Osteocyte (in vitro differentiated cells): ENCODE results near the gene CAPN13. TPM values are rescaled to one million over a fixed set of nuclear protein-coding genes. Genes with fewer than 3 reads are reported as not detected.
A peak's percentile ranks its signal among the peaks of the same experiment; 100 is the strongest.

Source experiments
- DNase-seq: peaks from one replicate; pipeline ENCODE4 v3.0.0; 2021; ENCODE audit warnings: mixed read lengths; ENCODE audit not compliant: unreplicated experiment; ENCODE audit errors: extremely low spot score
- H3K27ac Mint-ChIP-seq: one replicate; pipeline ENCODE4 v1.8.0; 2021; ENCODE audit warnings: mild to moderate bottlenecking, mixed read lengths; ENCODE audit not compliant: unreplicated experiment
- H3K27me3 Mint-ChIP-seq: one replicate; pipeline ENCODE4 v1.8.0; 2021; ENCODE audit warnings: mixed read lengths; ENCODE audit not compliant: unreplicated experiment
- H3K36me3 Mint-ChIP-seq: one replicate; pipeline ENCODE4 v1.8.0; 2021; ENCODE audit warnings: mixed read lengths; ENCODE audit not compliant: unreplicated experiment
- H3K4me1 Mint-ChIP-seq: one replicate; pipeline ENCODE4 v1.8.0; 2021; ENCODE audit warnings: mixed read lengths; ENCODE audit not compliant: unreplicated experiment
- H3K4me3 Mint-ChIP-seq: one replicate; pipeline ENCODE4 v1.8.0; 2021; ENCODE audit warnings: mild to moderate bottlenecking, moderate library complexity, mixed read lengths; ENCODE audit not compliant: unreplicated experiment
- H3K9me3 Mint-ChIP-seq: one replicate; pipeline ENCODE4 v1.8.0; 2021; ENCODE audit warnings: mixed read lengths; ENCODE audit not compliant: unreplicated experiment
- total RNA-seq: library from RNA; stranded (reverse); gene quantifications from 2 replicates; pipeline ENCODE4 v1.2.1, GENCODE V29; 2021
- TF ChIP-seq, protein P1 (sequence below): fragments of 200-600 bp; sonication (generic); IDR thresholded peaks from 2 replicates; pipeline ENCODE4 v1.5.0; 2021; ENCODE audit warnings: antibody characterized with exemption, mild to moderate bottlenecking, moderate library complexity

CAPN13 gene
- total RNA-seq, 1 donor from 2014 or later: not detected

DNA sequence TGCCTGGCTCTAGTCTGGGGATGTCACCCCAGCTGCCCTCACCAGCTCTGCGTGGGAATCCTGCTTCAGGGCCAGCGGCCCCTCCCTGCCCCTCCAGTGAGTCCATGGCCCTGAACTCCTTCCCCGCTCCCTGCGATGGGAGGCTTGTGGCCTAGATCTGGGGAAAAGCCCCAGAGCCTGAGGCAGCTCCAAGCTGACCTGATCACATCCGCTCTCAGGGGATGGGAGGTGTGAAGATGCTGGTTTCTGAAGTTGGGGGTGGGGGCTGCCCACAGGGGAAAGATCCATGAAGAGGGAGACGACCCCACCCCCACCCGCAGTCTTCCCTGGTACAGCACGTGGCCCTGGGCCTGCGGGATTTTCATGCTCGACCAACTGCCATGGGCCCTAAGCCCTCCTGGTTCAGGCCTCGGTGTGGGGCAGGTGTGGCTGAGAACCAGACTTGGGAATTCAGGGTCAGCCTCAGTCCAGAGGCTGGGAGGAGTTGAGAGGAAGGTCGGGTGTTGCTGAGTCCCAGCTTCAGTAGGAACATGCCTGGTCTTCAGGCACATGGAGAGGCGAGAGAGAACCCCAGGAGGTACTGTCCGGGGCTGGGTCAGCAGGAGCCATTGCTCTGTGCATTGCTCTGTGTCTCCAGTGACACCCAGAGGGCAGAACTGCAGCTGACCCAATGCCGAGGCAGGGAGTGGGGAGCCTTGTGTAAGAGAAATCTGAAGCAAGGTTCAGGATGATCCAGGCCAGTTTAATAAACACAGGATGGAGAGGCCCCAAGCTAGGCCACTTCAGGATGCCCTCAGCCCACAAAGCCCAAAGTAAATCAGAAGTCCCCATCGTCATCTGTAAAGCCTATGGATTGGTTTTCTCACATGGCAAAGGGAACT, 115.1 kb downstream of the CAPN13 start:
- Mint-ChIP-seq H3K27ac (no peak overlapping the region), H3K9me3 (no peaks in the 10 kb centered on the region), H3K27me3 (peaks cover 20% of the 10 kb centered on the region), H3K36me3 (no peaks in the 10 kb centered on the region), H3K4me3 (no peak overlapping the region), H3K4me1 (peaks cover 5% of the 10 kb centered on the region)
- peak; percentile 75 for DNase-seq
- TF ChIP-seq, protein P1, sequence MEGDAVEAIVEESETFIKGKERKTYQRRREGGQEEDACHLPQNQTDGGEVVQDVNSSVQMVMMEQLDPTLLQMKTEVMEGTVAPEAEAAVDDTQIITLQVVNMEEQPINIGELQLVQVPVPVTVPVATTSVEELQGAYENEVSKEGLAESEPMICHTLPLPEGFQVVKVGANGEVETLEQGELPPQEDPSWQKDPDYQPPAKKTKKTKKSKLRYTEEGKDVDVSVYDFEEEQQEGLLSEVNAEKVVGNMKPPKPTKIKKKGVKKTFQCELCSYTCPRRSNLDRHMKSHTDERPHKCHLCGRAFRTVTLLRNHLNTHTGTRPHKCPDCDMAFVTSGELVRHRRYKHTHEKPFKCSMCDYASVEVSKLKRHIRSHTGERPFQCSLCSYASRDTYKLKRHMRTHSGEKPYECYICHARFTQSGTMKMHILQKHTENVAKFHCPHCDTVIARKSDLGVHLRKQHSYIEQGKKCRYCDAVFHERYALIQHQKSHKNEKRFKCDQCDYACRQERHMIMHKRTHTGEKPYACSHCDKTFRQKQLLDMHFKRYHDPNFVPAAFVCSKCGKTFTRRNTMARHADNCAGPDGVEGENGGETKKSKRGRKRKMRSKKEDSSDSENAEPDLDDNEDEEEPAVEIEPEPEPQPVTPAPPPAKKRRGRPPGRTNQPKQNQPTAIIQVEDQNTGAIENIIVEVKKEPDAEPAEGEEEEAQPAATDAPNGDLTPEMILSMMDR: no peak

GRCh38 chr2:30691091-30691947, 115.9 kb downstream of the CAPN13 start:
- H3K36me3 Mint-ChIP-seq: no peaks in the 10 kb centered on the region
- DNase-seq: peak; percentile 62
- TF ChIP-seq, protein P1: no peak
- H3K4me1 Mint-ChIP-seq: peaks cover 5% of the 10 kb centered on the region
- no peaks in the 10 kb centered on the region for H3K9me3 Mint-ChIP-seq
- H3K27ac Mint-ChIP-seq: no peak overlapping the region
- H3K4me3 Mint-ChIP-seq: no peak overlapping the region
- peaks cover 20% of the 10 kb centered on the region for H3K27me3 Mint-ChIP-seq

- TF ChIP-seq, protein P1: no peak
- H3K36me3 Mint-ChIP-seq: no peaks in the 10 kb centered on the region
- peaks cover 10% of the 10 kb centered on the region for H3K27me3 Mint-ChIP-seq
- no peaks in the 10 kb centered on the region for H3K9me3 Mint-ChIP-seq
- no peak overlapping the region for H3K4me3 Mint-ChIP-seq
- peaks cover 5% of the 10 kb centered on the region for H3K4me1 Mint-ChIP-seq
- no peak overlapping the region for H3K27ac Mint-ChIP-seq
- DNase-seq: peak; percentile 57
Observed at GRCh38 chr2:30690126-30690561, 117.1 kb downstream of the CAPN13 start.

GRCh38 chr2:30689496-30690125, 117.6 kb downstream of the CAPN13 start:
- no peak overlapping the region for H3K4me3 Mint-ChIP-seq
- TF ChIP-seq, protein P1: no peak
- H3K4me1 Mint-ChIP-seq: peaks cover 2% of the 10 kb centered on the region
- no peak overlapping the region for H3K27ac Mint-ChIP-seq
- H3K27me3 Mint-ChIP-seq: peaks cover 5% of the 10 kb centered on the region
- DNase-seq: peak; percentile 75
- H3K36me3 Mint-ChIP-seq: no peaks in the 10 kb centered on the region
- no peaks in the 10 kb centered on the region for H3K9me3 Mint-ChIP-seq
